DOHH2 (cell line): ENCODE measurements around the gene SPTBN1.

Experiments
- H3F3A ChIP-seq: fragments of 200-600 bp; sonication (generic), shearing (Covaris generic); 2 replicates; pipeline ENCODE4 v1.6.0; 2016; ENCODE audit warnings: antibody characterized with exemption, mild to moderate bottlenecking; ENCODE audit not compliant: control insufficient read depth, insufficient read depth
- H3K27ac ChIP-seq: fragments of 200-600 bp; sonication (generic); 2 replicates; pipeline ENCODE4 v1.5.1; 2014; ENCODE audit warnings: low read depth, mild to moderate bottlenecking, low read length, moderate library complexity
- H3K27me3 ChIP-seq: fragments of 200-600 bp; sonication (generic); 2 replicates; pipeline ENCODE4 v1.6.1; 2014; ENCODE audit warnings: mild to moderate bottlenecking, low read length, mixed read lengths; ENCODE audit not compliant: control insufficient read depth
- H3K36me3 ChIP-seq: fragments of 200-600 bp; sonication (generic); 2 replicates; pipeline ENCODE4 v1.6.1; 2014; ENCODE audit warnings: mild to moderate bottlenecking, low read length, moderate library complexity, mixed read lengths; ENCODE audit not compliant: control insufficient read depth
- H3K4me1 ChIP-seq: fragments of 200-600 bp; sonication (generic); 2 replicates; pipeline ENCODE4 v1.6.1; 2014; ENCODE audit warnings: mild to moderate bottlenecking, low read length, mixed read lengths; ENCODE audit not compliant: control insufficient read depth
- H3K4me2 ChIP-seq: fragments of 200-600 bp; sonication (generic); 2 replicates; pipeline ENCODE4 v1.6.0; 2014; ENCODE audit warnings: mild to moderate bottlenecking, low read length, moderate library complexity
- H3K4me3 ChIP-seq: fragments of 200-600 bp; sonication (generic); 2 replicates; pipeline ENCODE4 v1.5.1; 2014; ENCODE audit warnings: mild to moderate bottlenecking, low read length, mixed read lengths
- H3K79me2 ChIP-seq: fragments of 200-600 bp; sonication (generic); 2 replicates; pipeline ENCODE4 v1.6.1; 2014; ENCODE audit warnings: mild to moderate bottlenecking, low read length, mixed read lengths; ENCODE audit not compliant: control insufficient read depth
- H3K9me2 ChIP-seq: fragments of 200-600 bp; sonication (generic); replicated peaks from 2 replicates; pipeline ENCODE4 v1.6.1; 2014; ENCODE audit warnings: mild to moderate bottlenecking, low read length, mixed read lengths; ENCODE audit not compliant: control insufficient read depth
- H3K9me3 ChIP-seq: fragments of 200-600 bp; sonication (generic); 2 replicates; pipeline ENCODE4 v1.6.1; 2014; ENCODE audit warnings: antibody characterized with exemption, low read length, mixed read lengths; ENCODE audit not compliant: control insufficient read depth, insufficient read depth
- H4K20me1 ChIP-seq: fragments of 200-600 bp; sonication (generic); 2 replicates; pipeline ENCODE4 v1.6.0; 2014; ENCODE audit warnings: low read depth, mild to moderate bottlenecking, antibody characterized with exemption, low read length, moderate library complexity; ENCODE audit not compliant: control insufficient read depth, insufficient read depth
- CTCF ChIP-seq: fragments of 200-600 bp; sonication (generic); IDR thresholded peaks from one replicate; pipeline ENCODE4 v1.5.1; 2014; ENCODE audit warnings: antibody characterized with exemption, mild to moderate bottlenecking, low read depth, low read length; ENCODE audit not compliant: poor library complexity, severe bottlenecking
- EZH2phosphoT487 ChIP-seq: fragments of 200-600 bp; sonication (generic); IDR thresholded peaks from 2 replicates; pipeline ENCODE4 v1.6.1; 2017; ENCODE audit warnings: borderline replicate concordance, mild to moderate bottlenecking, antibody characterized with exemption, low read length, moderate library complexity, mixed read lengths

The SPTBN1 gene

GRCh38 chr2:54545702-54546450 lies 89.7 kb downstream of the SPTBN1 start:
- H3K27ac ChIP-seq, result no peak overlapping the region

GRCh38 chr2:54546518-54546917 lies 90.4 kb downstream of the SPTBN1 start:
- TF ChIP-seq CTCF (no peak), EZH2phosphoT487 (no peak)
- Histone ChIP-seq H3K9me2 (no peaks in the 10 kb centered on the region), H3K4me1 (peaks cover 10% of the 10 kb centered on the region), H3F3A (no peaks in the 10 kb centered on the region), H3K4me2 (no peak overlapping the region), H3K27ac (no peak overlapping the region), H3K36me3 (no peaks in the 10 kb centered on the region), H4K20me1 (no peaks in the 10 kb centered on the region), H3K27me3 (no peaks in the 10 kb centered on the region), H3K4me3 (no peak overlapping the region), H3K9me3 (no peaks in the 10 kb centered on the region), H3K79me2 (no peaks in the 10 kb centered on the region)

More at GRCh38 chr2:54545702-54546450, 89.7 kb downstream of the SPTBN1 start:
- no peaks in the 10 kb centered on the region for H3K9me3 ChIP-seq
- H3K9me2 ChIP-seq, result no peaks in the 10 kb centered on the region
- no peaks in the 10 kb centered on the region for H3K79me2 ChIP-seq
- no peaks in the 10 kb centered on the region for H4K20me1 ChIP-seq
- H3K36me3 ChIP-seq, result no peaks in the 10 kb centered on the region
- no peak for TF ChIP-seq EZH2phosphoT487
- TF ChIP-seq CTCF, result no peak
- H3K4me1 ChIP-seq, result peaks cover 4% of the 10 kb centered on the region
- H3K4me3 ChIP-seq, result no peak overlapping the region
- H3F3A ChIP-seq, result no peaks in the 10 kb centered on the region
- H3K27me3 ChIP-seq, result no peaks in the 10 kb centered on the region
- no peak overlapping the region for H3K4me2 ChIP-seq

GRCh38 chr2:54546923-54547720 lies 91.0 kb downstream of the SPTBN1 start:
- no peak overlapping the region for H3K4me2 ChIP-seq
- no peak for TF ChIP-seq EZH2phosphoT487
- no peak for TF ChIP-seq CTCF
- H3F3A ChIP-seq, result no peaks in the 10 kb centered on the region
- H3K9me2 ChIP-seq, result no peaks in the 10 kb centered on the region
- no peaks in the 10 kb centered on the region for H3K27me3 ChIP-seq
- H3K79me2 ChIP-seq, result no peaks in the 10 kb centered on the region
- no peaks in the 10 kb centered on the region for H4K20me1 ChIP-seq
- no peaks in the 10 kb centered on the region for H3K36me3 ChIP-seq
- no peak overlapping the region for H3K4me3 ChIP-seq
- peaks cover 11% of the 10 kb centered on the region for H3K4me1 ChIP-seq
- H3K9me3 ChIP-seq, result no peaks in the 10 kb centered on the region
- H3K27ac ChIP-seq, result no peak overlapping the region
